Lung (tissue), 13 donors: ENCODE results near the gene ASCL3. TPM values are rescaled to one million over a fixed set of nuclear protein-coding genes. Genes with fewer than 3 reads are reported as not detected.
"Not testable (repeated sequence)": the region's sequence is repeated elsewhere in the genome, so short reads cannot be mapped to it uniquely, and the experiment has no call there.

Experiments
- ATAC-seq: fragments of 200-7000 bp; cut with Tn5 transposase; one replicate; pipeline ENCODE4 v1.9.1; 2020; ENCODE audit warnings: moderate number of reproducible peaks; ENCODE audit not compliant: insufficient read depth, low FRiP score
- DNase-seq, 3 donors: peaks; one replicate each; pipeline ENCODE4 v3.0.0-alpha.2; 2013 to 2017
- H3K27ac ChIP-seq, 2 donors: one replicate each; pipeline ENCODE4 v1.5.1; 2013; ENCODE audit warnings: mild to moderate bottlenecking in 2 of 2, moderate library complexity in 2 of 2, control low read depth in 1 of 2, inconsistent platforms in 1 of 2, low read depth in 1 of 2, low read length in 1 of 2
- H3K27me3 ChIP-seq, 3 donors: one replicate each; pipeline ENCODE4 v1.5.1; 2013; ENCODE audit warnings: low read length in 2 of 3; ENCODE audit not compliant: control insufficient read depth in 3 of 3, insufficient read depth in 3 of 3
- H3K36me3 ChIP-seq, 4 donors: one replicate each; pipeline ENCODE4 v1.5.1; 2013; ENCODE audit warnings: low read length in 4 of 4, mild to moderate bottlenecking in 1 of 4, moderate library complexity in 1 of 4; ENCODE audit not compliant: control insufficient read depth in 4 of 4, insufficient read depth in 4 of 4
- H3K4me1 ChIP-seq, 5 donors: one replicate each; pipeline ENCODE4 v1.5.1; 2013; ENCODE audit warnings: low read length in 5 of 5, mild to moderate bottlenecking in 2 of 5, moderate library complexity in 1 of 5; ENCODE audit not compliant: control insufficient read depth in 5 of 5, insufficient read depth in 5 of 5
- H3K4me3 ChIP-seq: one replicate; pipeline ENCODE4 v1.5.1; 2013; ENCODE audit warnings: mild to moderate bottlenecking, control low read depth, moderate library complexity
- H3K9ac ChIP-seq, 2 donors: one replicate each; pipeline ENCODE4 v1.5.1; 2013; ENCODE audit warnings: low read length in 2 of 2, control low read depth in 1 of 2; ENCODE audit not compliant: insufficient read depth in 1 of 2
- H3K9me3 ChIP-seq, 4 donors: one replicate each; pipeline ENCODE4 v1.5.1; 2013; ENCODE audit warnings: low read length in 3 of 4, mild to moderate bottlenecking in 1 of 4, moderate library complexity in 1 of 4; ENCODE audit not compliant: control insufficient read depth in 4 of 4, insufficient read depth in 3 of 4
- CTCF ChIP-seq: IDR thresholded peaks from 2 replicates; pipeline ENCODE4 v1.5.1; 2012; ENCODE audit warnings: mild to moderate bottlenecking; ENCODE audit errors: control extremely low read depth, extremely low read depth
- WGBS, 2 donors: extraction: QIAGEN DNeasy Blood & Tissue Kit; methylation state at CpG; one replicate each; pipeline ENCODE4 v1.1.7; 2013; 5-methylcytosine and 5-hydroxymethylcytosine counted together
- polyA plus RNA-seq, 2 donors: library from polyadenylated mRNA; stranded (reverse); fragments of 200-250 nt; gene quantifications; one replicate each; pipeline ENCODE4 v1.2.1, GENCODE V29; 2013
- small RNA-seq: library from RNA; depleted of rRNA; stranded (forward); fragments of <200 nt; gene quantifications from one replicate; pipeline ENCODE3, GENCODE V24; 2014; ENCODE audit warnings: low replicate concordance
- total RNA-seq, 2 donors: library from RNA; depleted of rRNA in 1 of 2; stranded (reverse); fragments of >200 nt in 1 of 2; gene quantifications; one replicate each; pipeline ENCODE4 v1.2.1, GENCODE V29; 2014 to 2021
- donor health status: control.
- donor health status: control.
- donor health status: Bipolar disorder and iron deficiency.
- donor health status: healthy.
- donor health status: DM: yes; HTN: yes; CAD: no.

ASCL3 gene
- total and polyA plus RNA-seq, 4 donors: not detected

GRCh38 chr11:8899119-8899753 is 43.6 kb downstream of the ASCL3 start:
- H3K9me3 ChIP-seq: peaks cover 0 to 12% (median 1%) of the 10 kb centered on the region in 4 donors
- H3K4me1 ChIP-seq: no peaks in the 10 kb centered on the region
- ATAC-seq (no peak), DNase-seq (no peak)
- H3K27ac ChIP-seq: no peak overlapping the region
- no peaks in the 10 kb centered on the region for H3K36me3 ChIP-seq
- H3K9ac ChIP-seq: no peak overlapping the region
- H3K4me3 ChIP-seq: no peak overlapping the region
- H3K27me3 ChIP-seq: no peaks in the 10 kb centered on the region
- no peak for TF ChIP-seq CTCF

- not testable (repeated sequence) for H3K9me3 ChIP-seq, H3K4me3 ChIP-seq, H3K27ac ChIP-seq, H3K4me1 ChIP-seq, H3K36me3 ChIP-seq, DNase-seq, H3K27me3 ChIP-seq, ATAC-seq, H3K9ac ChIP-seq
- WGBS, 2 donors: 96 to 100% methylated on average over 2 of the region's 2 CpGs
Measured at GRCh38 chr11:8891185-8891584, 51.6 kb downstream of the ASCL3 start.

Small RNAs within 50 kb of the gene (small RNA-seq; reads per million reads assigned to genes)
- gene RF00019: not detected

Other genes with a start within 250 kb of the ASCL3 start
- gene AKIP1, start 31.8 kb downstream of the ASCL3 start, total RNA-seq: 10 to 100 TPM; 18.2 to 27.2 TPM
- gene AKIP1, start 31.8 kb downstream of the ASCL3 start, polyA plus RNA-seq: 10 to 100 TPM; 15.6 to 18.1 TPM
- gene C11orf16, start 10.1 kb downstream of the ASCL3 start, total RNA-seq: 10 to 100 TPM in 1 of 2 donors, 1 to 10 TPM in 1; 8.4 to 14.0 TPM
- gene C11orf16, start 10.1 kb downstream of the ASCL3 start, polyA plus RNA-seq: 1 to 10 TPM; 1.9 to 3.1 TPM
- 10 to 100 TPM; 41.1 to 48.3 TPM for gene TMEM9B, start 21.4 kb upstream of the ASCL3 start, total RNA-seq
- gene TMEM9B, start 21.4 kb upstream of the ASCL3 start, polyA plus RNA-seq: 10 to 100 TPM; 35.3 to 55.9 TPM
- 1 to 10 TPM; 1.9 to 2.2 TPM for gene NRIP3, start 61.0 kb upstream of the ASCL3 start, total RNA-seq
- 1 to 10 TPM in 1 of 2 donors, under 1 TPM in 1; 0.28 to 2.0 TPM for gene NRIP3, start 61.0 kb upstream of the ASCL3 start, polyA plus RNA-seq
- gene SCUBE2, start 148.6 kb upstream of the ASCL3 start, total RNA-seq: 10 to 100 TPM in 1 of 2 donors, 1 to 10 TPM in 1; 3.7 to 27.6 TPM
- 1 to 10 TPM; 2.6 to 4.2 TPM for gene SCUBE2, start 148.6 kb upstream of the ASCL3 start, polyA plus RNA-seq